Esophagus squamous epithelium (tissue), 4 donors: ENCODE data around the gene RAP2B.

Source experiments
- POLR2A ChIP-seq, 4 donors: fragments of 450-650 bp; IDR thresholded peaks; one replicate each; pipeline ENCODE4 v1.6.1; 2017; ENCODE audit warnings: antibody characterized with exemption in 4 of 4, mild to moderate bottlenecking in 4 of 4, moderate library complexity in 3 of 4
- TF ChIP-seq, protein P1 (sequence below), 6 experiments: fragments of 450-650 bp in 4 of 6; fragments of 200-600 bp in 2 of 6; sonication (generic) in 2 of 6; IDR thresholded peaks; one replicate each; pipeline ENCODE4 v1.5.1; 2016 to 2019; ENCODE audit warnings: antibody characterized with exemption in 6 of 6, mild to moderate bottlenecking in 4 of 6, moderate library complexity in 4 of 6

DNA sequence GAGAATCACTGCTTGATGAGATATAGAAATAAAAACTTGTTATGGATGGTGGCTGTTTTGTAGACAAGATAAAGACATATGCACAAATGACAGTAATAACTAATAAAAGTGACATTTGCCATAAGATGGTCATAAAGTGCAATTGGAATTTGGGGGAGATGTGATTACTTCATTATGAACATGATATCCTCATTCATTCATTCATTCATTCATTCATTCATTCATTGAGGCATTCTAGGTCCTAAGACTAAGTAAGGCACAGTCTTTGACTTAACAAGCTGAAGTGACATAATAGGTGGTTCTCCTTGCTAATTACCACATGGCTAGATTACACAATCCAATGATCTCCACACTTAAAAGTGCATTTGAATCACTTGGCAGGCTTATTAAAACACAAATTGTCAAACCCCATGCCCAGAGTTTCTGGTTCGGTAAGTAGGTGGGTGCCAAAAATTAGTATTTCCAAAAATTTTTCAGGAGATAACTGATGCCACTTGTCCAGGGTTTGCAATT is 18.9 kb downstream of the RAP2B start:
- TF ChIP-seq, protein P1, sequence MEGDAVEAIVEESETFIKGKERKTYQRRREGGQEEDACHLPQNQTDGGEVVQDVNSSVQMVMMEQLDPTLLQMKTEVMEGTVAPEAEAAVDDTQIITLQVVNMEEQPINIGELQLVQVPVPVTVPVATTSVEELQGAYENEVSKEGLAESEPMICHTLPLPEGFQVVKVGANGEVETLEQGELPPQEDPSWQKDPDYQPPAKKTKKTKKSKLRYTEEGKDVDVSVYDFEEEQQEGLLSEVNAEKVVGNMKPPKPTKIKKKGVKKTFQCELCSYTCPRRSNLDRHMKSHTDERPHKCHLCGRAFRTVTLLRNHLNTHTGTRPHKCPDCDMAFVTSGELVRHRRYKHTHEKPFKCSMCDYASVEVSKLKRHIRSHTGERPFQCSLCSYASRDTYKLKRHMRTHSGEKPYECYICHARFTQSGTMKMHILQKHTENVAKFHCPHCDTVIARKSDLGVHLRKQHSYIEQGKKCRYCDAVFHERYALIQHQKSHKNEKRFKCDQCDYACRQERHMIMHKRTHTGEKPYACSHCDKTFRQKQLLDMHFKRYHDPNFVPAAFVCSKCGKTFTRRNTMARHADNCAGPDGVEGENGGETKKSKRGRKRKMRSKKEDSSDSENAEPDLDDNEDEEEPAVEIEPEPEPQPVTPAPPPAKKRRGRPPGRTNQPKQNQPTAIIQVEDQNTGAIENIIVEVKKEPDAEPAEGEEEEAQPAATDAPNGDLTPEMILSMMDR (IDR thresholded peaks at IDR 0.05): no peak
- no peak for TF ChIP-seq POLR2A (IDR thresholded peaks at IDR 0.05)
